GM12878 (cell line): ENCODE measurements around the gene OR56A1. TPM values are rescaled to one million over a fixed set of nuclear protein-coding genes. Genes with fewer than 3 reads are reported as not detected.

Source experiments
- ATAC-seq: fragments of 200-7000 bp; cut with Tn5 transposase; 3 replicates; pipeline ENCODE4 v1.9.1; 2020; ENCODE audit warnings: mild to moderate bottlenecking, moderate library complexity
- BruUV-seq: library from RNA; stranded (reverse); fragments of 400-500 nt; replicated peaks from 2 replicates; lab custom pipeline; 2021; lab: Mats Ljungman, UMichigan
- CTCF ChIA-PET: fragments of 300-600 bp; sonication (Branson Sonifier 250); formaldehyde crosslinking; extraction: SDS; loops from one replicate; lab custom pipeline; 2021; ENCODE audit warnings: inconsistent platforms; lab: Yijun Ruan, JAX
- POLR2A ChIA-PET: fragments of 350-600 bp; formaldehyde crosslinking; extraction: SDS; loops from one replicate; lab custom pipeline; 2021; ENCODE audit warnings: inconsistent platforms; lab: Charles Lee
- RAD21 ChIA-PET: fragments of 300-600 bp; sonication (Branson Sonifier 250); formaldehyde crosslinking; loops from one replicate; lab custom pipeline; 2023; ENCODE audit warnings: antibody characterized with exemption; ENCODE audit not compliant: unreplicated experiment; lab: Charles Lee
- SMC1A ChIA-PET: fragments of 300-600 bp; sonication (Branson Sonifier 250); formaldehyde crosslinking; loops from one replicate; lab custom pipeline; 2023; ENCODE audit not compliant: unreplicated experiment, uncharacterized antibody; lab: Charles Lee
- DNase-seq: peaks from one replicate; pipeline ENCODE4 v3.0.0-alpha.2; 2011; ENCODE audit warnings: low read depth, low spot score
- FAIRE-seq: peaks from 3 replicates; lab custom pipeline; 2011; peaks lifted over from hg19 to GRCh38; lab: Jason Lieb, UNC
- H2AFZ ChIP-seq: 2 replicates; pipeline ENCODE4 v1.6.0; 2011; ENCODE audit warnings: low read depth, low read length, control low read depth; ENCODE audit not compliant: control insufficient read depth
- H3K27ac ChIP-seq: 2 replicates; pipeline ENCODE4 v1.5.1; 2011; ENCODE audit warnings: control low read depth; ENCODE audit not compliant: control insufficient read depth, insufficient read depth
- H3K27me3 ChIP-seq, 2 experiments: replicated peaks in 1 of 2; 2 replicates each; pipeline versions ENCODE4 v1.6.0 to v1.6.1; 2011; ENCODE audit warnings: low read length in 1 of 2; ENCODE audit not compliant: control insufficient read depth in 2 of 2, insufficient read depth in 2 of 2
- H3K36me3 ChIP-seq, 2 experiments: 2 replicates each; pipeline ENCODE4 v1.5.1; 2011; ENCODE audit warnings: low read length in 1 of 2; ENCODE audit not compliant: control insufficient read depth in 2 of 2, insufficient read depth in 2 of 2
- H3K4me1 ChIP-seq: 2 replicates; pipeline ENCODE4 v1.6.1; 2011; ENCODE audit warnings: mild to moderate bottlenecking, low read length, moderate library complexity, mixed read lengths; ENCODE audit not compliant: control insufficient read depth, insufficient read depth
- H3K4me2 ChIP-seq: 2 replicates; pipeline ENCODE4 v1.6.0; 2011; ENCODE audit warnings: control low read depth; ENCODE audit not compliant: control insufficient read depth, insufficient read depth
- H3K4me3 ChIP-seq: fragments of 200-600 bp; sonication (generic); 2 replicates; pipeline ENCODE4 v1.5.1; 2016
- H3K79me2 ChIP-seq: 2 replicates; pipeline ENCODE4 v1.6.0; 2011; ENCODE audit warnings: low read length; ENCODE audit not compliant: control insufficient read depth, insufficient read depth
- H3K9ac ChIP-seq: 2 replicates; pipeline ENCODE4 v1.8.0; 2011; ENCODE audit warnings: low read length, control low read depth, mixed read lengths; ENCODE audit not compliant: control insufficient read depth, insufficient read depth
- H3K9me3 ChIP-seq: replicated peaks from 3 replicates; pipeline ENCODE4 v1.5.1; 2011; ENCODE audit warnings: mild to moderate bottlenecking, low read length; ENCODE audit not compliant: control insufficient read depth, insufficient read depth
- H4K20me1 ChIP-seq: 2 replicates; pipeline ENCODE4 v1.6.0; 2011; ENCODE audit not compliant: control insufficient read depth, insufficient read depth
- CBX3 ChIP-seq: fragments of 200-600 bp; sonication (generic); IDR thresholded peaks from 2 replicates; pipeline ENCODE4 v1.6.1; 2016; ENCODE audit warnings: low read depth, borderline replicate concordance
- E4F1 ChIP-seq: fragments of 450-650 bp; IDR thresholded peaks from 2 replicates; pipeline ENCODE4 v1.6.1; 2018; ENCODE audit warnings: borderline replicate concordance, mild to moderate bottlenecking; ENCODE audit not compliant: partially characterized antibody
- NBN ChIP-seq: fragments of 450-650 bp; IDR thresholded peaks from 2 replicates; pipeline ENCODE4 v1.6.1; 2016
- NFYB ChIP-seq: IDR thresholded peaks from 2 replicates; pipeline ENCODE4 v1.6.1; 2011; ENCODE audit warnings: low read depth, mild to moderate bottlenecking, low read length, improper control_type of control experiment, moderate library complexity; ENCODE audit not compliant: insufficient read depth
- RFX5 ChIP-seq: IDR thresholded peaks from 2 replicates; pipeline ENCODE4 v1.6.1; 2011; ENCODE audit warnings: low read depth, low read length, improper control_type of control experiment
- SMAD1 ChIP-seq: fragments of 450-650 bp; IDR thresholded peaks from 2 replicates; pipeline ENCODE4 v1.6.1; 2018; ENCODE audit warnings: mild to moderate bottlenecking, low read depth; ENCODE audit not compliant: partially characterized antibody
- TARDBP ChIP-seq: IDR thresholded peaks from 2 replicates; pipeline ENCODE4 v1.6.1; 2016; ENCODE audit warnings: borderline replicate concordance
- USF2 ChIP-seq: IDR thresholded peaks from 2 replicates; pipeline ENCODE4 v1.6.1; 2011; ENCODE audit warnings: low read depth, low read length, improper control_type of control experiment, borderline replicate concordance
- YY1 ChIP-seq: IDR thresholded peaks from 2 replicates; pipeline ENCODE4 v1.6.1; 2011; ENCODE audit warnings: low read depth, mild to moderate bottlenecking, low read length
- ZZZ3 ChIP-seq: IDR thresholded peaks from 2 replicates; pipeline ENCODE4 v1.6.1; 2011; ENCODE audit warnings: low read depth; ENCODE audit not compliant: control insufficient read depth, insufficient read length
- WGBS: methylation state at CpG from one replicate; pipeline ENCODE4 v1.1.6; 2016; ENCODE audit warnings: low lambda C conversion rate; ENCODE audit not compliant: insufficient replicate concordance, insufficient coverage; ENCODE audit errors: missing lambda C conversion rate; 5-methylcytosine and 5-hydroxymethylcytosine counted together
- in situ Hi-C: fragments of 300-500 bp; cut with MboI; formaldehyde crosslinking; loops from 9 replicates; pipeline ENCODE4 v1.14.3; 2018; ENCODE audit warnings: mixed read lengths
- intact Hi-C: fragments of 100-400 bp; cut with micrococcal nuclease; formaldehyde crosslinking; loops from one replicate; pipeline ENCODE4 v1.14.2; 2022; ENCODE audit not compliant: unreplicated experiment
- polyA plus RNA-seq, 11 experiments: library from polyadenylated mRNA; depleted of rRNA in 4 of 11; unstranded in 6 of 11; stranded (reverse) in 5 of 11; fragments of >200 nt; fragmentation: Nextera tagmentation in 4 of 11; fragmentation: Illumina TruSeq in 1 of 11; extraction: Ambion mirVana in 4 of 11; extraction: Trizol in 1 of 11; gene quantifications; 1 replicate in 1 of 11; 2 replicates in 10 of 11; pipeline versions ENCODE4 v1.2.1 to v1.2.3, GENCODE V29; 2011 to 2016; ENCODE audit warnings: inconsistent platforms in 2 of 11, missing spikeins in 2 of 11, low read depth in 1 of 11
- total RNA-seq, 4 experiments: library from RNA; depleted of rRNA in 3 of 4; stranded (reverse); fragments of >200 nt in 3 of 4; fragmentation: Illumina TruSeq in 1 of 4; extraction: Trizol in 1 of 4; gene quantifications; 2 replicates each; pipeline versions ENCODE4 v1.2.1 to v1.2.3, GENCODE V29; 2013 to 2021

OR56A1 gene
- total and polyA plus RNA-seq, 10 of the 15 experiments (the other 5 are each of a cell fraction or from before 2014, with no cell fraction given), result not detected

GRCh38 chr11:5992150-5992549 is 38.4 kb downstream of the OR56A1 start (continued):
- no peak for TF ChIP-seq SMAD1

- no peaks in the 10 kb centered on the region for H3K27me3 ChIP-seq
- no peak overlapping the region for H3K9ac ChIP-seq
- no peaks in the 10 kb centered on the region for H3K79me2 ChIP-seq
- ChIA-PET CTCF (no interaction called here), SMC1A (no interaction called here), POLR2A (no interaction called here), RAD21 (no interaction called here)
- ATAC-seq (no peak), FAIRE-seq (no peak), DNase-seq (no peak)
- H3K4me3 ChIP-seq, result no peak overlapping the region
- in situ Hi-C loops, result no loop called here
- H3K36me3 ChIP-seq, result no peaks in the 10 kb centered on the region
- H3K9me3 ChIP-seq, result no peaks in the 10 kb centered on the region
- no peak overlapping the region for H3K4me2 ChIP-seq
- TF ChIP-seq NFYB (no peak), RFX5 (no peak), USF2 (no peak), YY1 (no peak), NBN (no peak), E4F1 (no peak), CBX3 (no peak), TARDBP (no peak), ZZZ3 (no peak)
- H4K20me1 ChIP-seq, result no peaks in the 10 kb centered on the region
- intact Hi-C loops, result no loop called here
- WGBS, result 54% methylated on average over 4 of the region's 4 CpGs
- H3K27ac ChIP-seq, result no peak overlapping the region
- no peaks in the 10 kb centered on the region for H3K4me1 ChIP-seq
- no TSS peak for BruUV-seq
- H2AFZ ChIP-seq, result no peak overlapping the region
These were observed 41.4 kb downstream of the OR56A1 start for GRCh38 chr11:5989203-5989602.
